Peyer's patch (tissue), 4 donors: ENCODE data around the gene ZER1. TPM values are rescaled to one million over a fixed set of nuclear protein-coding genes. Genes with fewer than 3 reads are reported as not detected.

Source experiments
- DNase-seq, 3 donors: peaks; one replicate each; pipeline ENCODE4 v3.0.0-alpha.2; 2017 to 2019
- H3K27ac ChIP-seq, 4 donors: fragments of 200-600 bp; sonication (generic); one replicate each; pipeline ENCODE4 v1.5.1; 2016 to 2019
- H3K27me3 ChIP-seq, 2 donors: fragments of 200-600 bp; sonication (generic); one replicate each; pipeline ENCODE4 v1.5.1; 2019
- H3K36me3 ChIP-seq, 3 donors: fragments of 200-600 bp; sonication (generic); one replicate each; pipeline ENCODE4 v1.5.1; 2016 to 2019
- H3K4me1 ChIP-seq, 4 donors: fragments of 200-600 bp; sonication (generic); one replicate each; pipeline ENCODE4 v1.5.1; 2016 to 2019
- H3K4me3 ChIP-seq, 4 donors: fragments of 200-600 bp; sonication (generic); 1 replicate in 3 of 4; 2 replicates in 1 of 4; pipeline ENCODE4 v1.5.1; 2016 to 2019; ENCODE audit warnings: mild to moderate bottlenecking in 1 of 4
- H3K9me3 ChIP-seq, 4 donors: fragments of 200-600 bp; sonication (generic); one replicate each; pipeline ENCODE4 v1.5.1; 2016 to 2019; ENCODE audit warnings: mild to moderate bottlenecking in 1 of 4
- CTCF ChIP-seq, 6 experiments: fragments of 450-650 bp in 4 of 6; fragments of 200-600 bp in 2 of 6; sonication (generic) in 1 of 6; IDR thresholded peaks; one replicate each; pipeline ENCODE4 v1.5.1; 2017 to 2019; ENCODE audit warnings: antibody characterized with exemption in 6 of 6, mild to moderate bottlenecking in 3 of 6, moderate library complexity in 1 of 6
- POLR2A ChIP-seq, 2 donors: fragments of 450-650 bp; IDR thresholded peaks; one replicate each; pipeline ENCODE4 v1.5.1; 2017; ENCODE audit warnings: antibody characterized with exemption in 2 of 2, mild to moderate bottlenecking in 2 of 2, moderate library complexity in 2 of 2
- total RNA-seq, 4 donors: library from RNA; depleted of rRNA; stranded (reverse); fragments of >200 nt; gene quantifications; one replicate each; pipeline ENCODE4 v1.1.0, GENCODE V29; 2016

Gene ZER1
- total RNA-seq, 4 donors from 2014 or later = 83.1 to 114 (median 88.1) TPM

- Histone ChIP-seq H3K9me3 (no peaks in the 10 kb centered on the region), H3K4me3 (no peak overlapping the region), H3K4me1 (no peaks in the 10 kb centered on the region), H3K36me3 (peaks cover 0 to 60% (median 0%) of the 10 kb centered on the region in 3 donors), H3K27me3 (no peaks in the 10 kb centered on the region), H3K27ac (peak overlapping the region in 1 of 4 donors; percentile 35)
- peak; percentile 36 to 83 (median 73) for DNase-seq
- TF ChIP-seq CTCF (IDR thresholded peaks at IDR 0.05) = peak in 5 of 6 experiments; percentile 15 to 68 (median 60)
- no peak for TF ChIP-seq POLR2A (IDR thresholded peaks at IDR 0.05)
Measured at GRCh38 chr9:128733256-128733655, 38.5 kb downstream of the ZER1 start.

- no peaks in the 10 kb centered on the region for H3K9me3 ChIP-seq
- no peak overlapping the region for H3K4me3 ChIP-seq
- no peak for TF ChIP-seq CTCF (IDR thresholded peaks at IDR 0.05)
- TF ChIP-seq POLR2A (IDR thresholded peaks at IDR 0.05) = no peak
- H3K36me3 ChIP-seq = peaks cover 0 to 56% (median 0%) of the 10 kb centered on the region in 3 donors
- H3K27ac ChIP-seq = no peak overlapping the region
- H3K27me3 ChIP-seq = no peaks in the 10 kb centered on the region
- no peaks in the 10 kb centered on the region for H3K4me1 ChIP-seq
- no peak for DNase-seq
Measured at GRCh38 chr9:128732576-128732975, 39.2 kb downstream of the ZER1 start.

GRCh38 chr9:128731691-128732090 lies 40.0 kb downstream of the ZER1 start:
- TF ChIP-seq POLR2A (IDR thresholded peaks at IDR 0.05) (no peak), CTCF (IDR thresholded peaks at IDR 0.05) (no peak)
- H3K27me3 ChIP-seq = no peaks in the 10 kb centered on the region
- H3K36me3 ChIP-seq = peaks cover 0 to 47% (median 0%) of the 10 kb centered on the region in 3 donors
- H3K4me3 ChIP-seq = no peak overlapping the region
- DNase-seq = no peak
- no peaks in the 10 kb centered on the region for H3K9me3 ChIP-seq
- no peaks in the 10 kb centered on the region for H3K4me1 ChIP-seq
- H3K27ac ChIP-seq = no peak overlapping the region

- Histone ChIP-seq H3K4me3 (no peak overlapping the region), H3K27ac (no peak overlapping the region), H3K36me3 (peaks cover 0 to 45% (median 0%) of the 10 kb centered on the region in 3 donors), H3K4me1 (no peaks in the 10 kb centered on the region), H3K27me3 (no peaks in the 10 kb centered on the region), H3K9me3 (no peaks in the 10 kb centered on the region)
- no peak for DNase-seq
- TF ChIP-seq POLR2A (IDR thresholded peaks at IDR 0.05) (no peak), CTCF (IDR thresholded peaks at IDR 0.05) (no peak)
Measured at GRCh38 chr9:128731093-128731492, 40.6 kb downstream of the ZER1 start.

GRCh38 chr9:128729766-128730517 lies 41.8 kb downstream of the ZER1 start:
- no peaks in the 10 kb centered on the region for H3K4me1 ChIP-seq

More at GRCh38 chr9:128729766-128730517, 41.8 kb downstream of the ZER1 start:
- DNase-seq = no peak
- peaks cover 0 to 41% (median 0%) of the 10 kb centered on the region in 3 donors for H3K36me3 ChIP-seq
- no peaks in the 10 kb centered on the region for H3K9me3 ChIP-seq
- no peak overlapping the region for H3K4me3 ChIP-seq
- TF ChIP-seq CTCF (IDR thresholded peaks at IDR 0.05) (no peak), POLR2A (IDR thresholded peaks at IDR 0.05) (no peak)
- no peaks in the 10 kb centered on the region for H3K27me3 ChIP-seq
- H3K27ac ChIP-seq = no peak overlapping the region
